Posterior cingulate gyrus (tissue), 11 donors: ENCODE results near the gene UVSSA.
"Not testable (repeated sequence)": the region's sequence is repeated elsewhere in the genome, so short reads cannot be mapped to it uniquely, and the experiment has no call there.

ENCODE experiments used
- DNase-seq, 10 donors: peaks; one replicate each; pipeline versions ENCODE4 v3.0.0 to v3.0.0-alpha.2; 2020 to 2021; ENCODE audit warnings: mixed read lengths in 3 of 10
- intact Hi-C: fragments of 100-400 bp; cut with DNase I; formaldehyde crosslinking; loops from one replicate; pipeline ENCODE4 v1.15.1; 2023

UVSSA gene

DNA sequence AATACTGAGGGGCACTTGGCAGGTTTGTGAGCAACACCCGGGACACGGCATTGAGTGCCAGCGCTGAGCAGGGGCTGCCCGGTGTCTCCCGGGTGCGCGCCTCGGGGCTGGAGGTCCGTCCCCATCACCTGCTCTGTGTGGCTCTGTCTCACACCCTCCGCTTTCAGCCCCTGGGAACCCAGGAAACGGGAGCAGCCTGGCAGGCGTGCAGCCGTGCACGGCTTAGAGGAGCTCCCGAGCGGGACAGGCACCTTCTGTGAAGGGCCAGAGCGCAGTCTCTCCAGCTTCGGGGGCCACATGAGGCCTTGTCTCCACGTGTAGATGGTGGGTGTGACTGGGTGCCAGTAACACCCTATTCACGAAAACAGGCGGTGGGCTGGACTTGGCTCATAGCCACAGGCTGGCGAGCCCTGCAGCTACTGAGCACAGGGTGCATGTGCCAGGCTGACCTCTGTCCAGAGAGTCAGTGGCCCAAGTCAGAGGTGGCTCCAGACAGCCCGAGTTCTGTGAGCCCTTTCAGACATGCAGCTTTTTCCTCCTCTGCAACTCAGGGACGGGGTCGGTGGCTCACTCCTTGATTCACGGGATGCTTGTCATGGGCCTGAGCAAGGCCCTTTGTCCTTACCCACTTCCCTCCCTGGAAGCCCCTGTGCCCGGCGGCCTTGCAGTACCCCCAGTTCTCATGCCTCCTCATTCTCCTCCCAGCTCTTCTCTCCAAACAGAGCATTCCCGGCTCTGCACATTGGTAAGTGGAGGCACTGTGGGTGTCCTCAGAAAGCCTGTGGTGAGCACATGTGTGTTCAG lies 23.5 kb downstream of the UVSSA start:
- peak in 5 of 10 donors; percentile 2 to 74 (median 30) for DNase-seq
- intact Hi-C loops: no loop called here

GRCh38 chr4:1371176-1372165 lies 24.5 kb downstream of the UVSSA start:
- DNase-seq: peak in 4 of 10 donors; percentile 12 to 54 (median 36)
- intact Hi-C loops: no loop called here

- DNase-seq: peak in 3 of 10 donors; percentile 10 to 41 (median 19)
- intact Hi-C loops: not testable (repeated sequence)
These were observed 25.6 kb downstream of the UVSSA start for GRCh38 chr4:1372576-1372975.

- intact Hi-C loops: no loop called here
These were observed 27.1 kb downstream of the UVSSA start for GRCh38 chr4:1373892-1374705.

GRCh38 chr4:1374706-1375045 lies 27.7 kb downstream of the UVSSA start:
- DNase-seq: peak in 2 of 10 donors; percentile 5 to 18
- intact Hi-C loops: no loop called here

More at GRCh38 chr4:1373892-1374705, 27.1 kb downstream of the UVSSA start:
- peak in 6 of 10 donors; percentile 4 to 74 (median 46) for DNase-seq

DNA sequence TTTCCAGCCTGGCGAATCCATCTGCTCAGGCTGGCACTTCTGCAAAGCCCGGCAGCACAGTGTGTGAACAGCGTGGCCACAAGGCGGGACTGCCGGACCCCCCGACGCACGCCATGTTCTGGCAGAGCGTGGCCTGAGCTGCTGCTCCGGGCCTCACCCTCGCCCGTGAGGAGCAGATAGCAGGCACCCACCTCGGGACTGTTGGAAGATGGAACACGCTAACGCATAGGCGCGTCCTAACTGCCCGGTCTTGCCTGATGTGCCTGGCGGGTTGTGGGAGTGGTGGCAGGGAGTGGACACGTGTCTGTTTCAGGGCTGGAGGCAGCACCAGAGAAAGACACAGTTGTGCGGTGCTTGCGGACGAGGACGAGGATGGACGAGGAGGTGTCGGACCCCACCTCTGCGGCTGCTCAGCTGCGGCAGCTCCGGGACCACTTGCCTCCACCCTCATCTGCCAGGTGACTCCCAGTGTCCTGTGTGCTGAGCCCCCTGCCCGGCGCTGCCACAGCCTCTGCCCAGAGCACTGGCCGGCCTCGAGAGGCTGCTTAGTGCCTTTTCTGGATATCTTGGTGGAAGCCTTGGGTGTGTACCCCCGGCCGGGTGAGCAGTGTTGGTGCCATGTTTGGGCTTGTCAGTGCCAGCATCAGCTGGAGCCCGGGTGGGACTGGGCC lies 28.2 kb downstream of the UVSSA start:
- intact Hi-C loops: no loop called here
- DNase-seq: peak in 6 of 10 donors; percentile 2 to 77 (median 26)

DNA sequence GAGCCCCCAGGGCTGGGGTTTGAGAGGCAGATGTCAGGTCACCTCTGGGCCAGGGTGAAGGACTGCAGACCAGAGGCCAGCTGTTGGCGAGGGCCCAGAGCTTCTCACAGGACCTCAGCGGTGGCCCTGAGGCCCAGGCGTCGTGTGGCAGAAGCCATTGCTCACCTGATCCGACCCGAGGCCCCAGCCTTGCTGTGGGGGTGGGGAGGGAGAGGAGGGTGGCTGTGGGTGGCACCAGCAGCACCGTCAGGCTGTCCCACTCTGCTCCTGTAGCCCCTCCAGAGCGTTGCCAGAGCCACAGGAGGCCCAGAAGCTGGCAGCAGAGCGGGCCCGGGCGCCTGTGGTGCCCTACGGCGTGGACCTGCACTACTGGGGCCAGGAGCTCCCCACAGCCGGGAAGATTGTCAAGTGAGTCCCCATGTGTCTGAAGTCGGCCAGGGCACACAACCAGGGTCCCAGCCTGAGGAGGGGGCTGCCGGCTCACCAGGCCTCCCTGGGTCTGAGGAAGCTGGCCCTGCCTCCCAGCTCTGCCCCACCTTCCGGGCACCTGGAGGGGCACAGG lies 28.8 kb downstream of the UVSSA start:
- peak in 6 of 10 donors; percentile 2 to 77 (median 34) for DNase-seq
- intact Hi-C loops: no loop called here

GRCh38 chr4:1376391-1376840 lies 29.4 kb downstream of the UVSSA start:
- peak in 3 of 10 donors; percentile 19 to 66 (median 45) for DNase-seq
- intact Hi-C loops: no loop called here

DNA sequence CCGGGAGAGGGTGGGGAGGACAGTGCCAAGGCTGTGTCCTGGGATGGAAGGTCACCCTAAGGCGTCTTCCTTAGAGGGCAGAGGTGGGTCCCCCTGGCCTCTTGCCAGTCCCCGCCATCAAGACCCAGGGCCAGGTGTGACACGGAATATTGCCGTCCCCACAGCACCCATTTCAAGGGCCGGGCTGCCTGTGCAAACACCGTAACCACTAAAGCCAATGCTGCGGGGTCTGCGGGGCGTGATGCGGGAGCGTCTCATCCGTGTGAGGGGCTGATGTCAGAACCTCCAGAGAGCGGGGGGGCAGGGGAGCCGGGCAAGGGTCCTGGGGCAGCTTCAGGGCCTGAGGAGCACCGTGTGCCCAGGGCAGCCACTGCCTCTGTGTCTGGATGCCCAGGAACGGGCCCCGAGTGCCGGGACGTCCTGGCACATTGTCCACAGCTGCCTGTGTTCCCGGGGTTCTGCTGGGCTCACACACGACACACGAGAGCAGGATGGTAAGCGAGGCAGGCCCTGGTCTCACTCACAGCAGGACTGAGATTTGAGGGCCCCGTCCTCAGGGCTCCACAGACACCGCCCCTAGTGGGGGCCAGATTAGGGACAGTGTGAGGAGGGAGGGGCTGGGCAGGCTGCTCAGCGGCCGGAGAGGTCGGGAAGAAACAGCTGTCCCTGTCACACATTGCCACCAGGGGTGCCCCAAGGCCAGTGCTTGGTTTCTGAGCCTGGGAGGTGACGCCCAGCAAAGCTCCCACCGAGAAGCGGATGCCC lies 30.0 kb downstream of the UVSSA start:
- intact Hi-C loops: no loop called here
- peak in 6 of 10 donors; percentile 3 to 78 (median 44) for DNase-seq

DNA sequence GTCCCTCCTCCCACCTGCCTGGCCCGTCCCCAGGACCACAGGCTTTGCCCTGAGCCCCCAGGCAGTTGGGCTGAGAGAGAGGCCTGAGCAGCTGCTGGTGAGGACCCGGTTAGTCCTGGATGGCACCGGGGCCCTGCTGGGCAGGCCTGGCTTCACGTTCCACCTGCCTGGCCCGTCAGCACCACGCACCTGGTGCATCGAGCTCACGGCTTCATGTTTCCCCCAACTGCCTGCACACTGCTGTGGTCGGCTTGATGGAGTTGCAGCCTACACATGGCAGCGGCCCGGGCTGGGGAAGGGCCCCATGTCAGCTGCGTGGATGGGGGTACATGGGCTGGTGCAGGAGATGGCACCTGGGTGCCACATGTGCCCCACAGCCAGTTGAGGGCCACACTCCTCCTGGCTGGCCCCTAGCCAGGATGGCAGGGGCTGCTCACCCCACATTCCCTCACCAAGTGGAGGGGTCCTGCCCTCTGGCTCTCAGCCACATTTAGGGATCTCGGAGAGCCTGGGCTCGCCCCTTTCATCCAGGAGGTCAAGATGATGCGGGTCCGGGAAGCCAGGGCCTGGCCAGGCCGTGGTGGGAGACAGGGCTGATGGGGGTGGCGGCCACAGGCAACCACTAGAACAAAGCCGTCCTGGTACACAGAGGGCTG lies 30.7 kb downstream of the UVSSA start:
- intact Hi-C loops: no loop called here
- peak in 6 of 10 donors; percentile 4 to 76 (median 31) for DNase-seq

DNA sequence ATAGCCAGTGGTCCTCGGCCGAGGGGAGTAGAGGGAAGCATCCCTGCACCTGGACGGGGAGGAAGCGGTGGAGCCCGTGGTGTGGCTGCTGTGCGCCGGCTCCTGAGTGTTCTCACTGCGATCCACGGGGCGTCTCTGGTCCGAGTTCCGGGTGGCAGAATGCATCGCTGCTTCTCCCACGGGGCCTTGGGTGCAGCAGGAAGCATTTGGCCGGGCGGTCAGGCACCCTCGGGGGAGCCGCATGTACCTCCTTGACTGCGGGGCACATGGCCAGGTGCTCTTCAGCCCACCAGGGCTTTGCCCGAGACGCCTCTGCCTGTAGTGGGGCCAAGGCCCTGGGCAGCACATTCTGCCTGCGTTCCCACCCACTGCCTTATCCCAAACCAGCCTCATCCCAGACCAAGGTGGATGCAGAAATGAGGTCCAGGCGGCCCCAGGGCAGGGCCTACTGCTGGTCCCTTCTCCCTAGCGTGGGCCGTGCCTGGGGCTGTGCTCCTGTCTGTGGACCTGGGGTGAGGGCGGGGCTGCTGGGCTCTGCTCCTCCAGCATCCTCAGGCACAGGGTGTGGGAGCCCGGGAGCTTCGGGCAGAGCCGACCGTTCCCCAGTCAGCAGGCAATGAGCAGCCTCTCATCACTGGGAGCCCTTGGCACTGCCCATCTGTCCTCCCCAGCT lies 31.7 kb downstream of the UVSSA start:
- intact Hi-C loops: no loop called here
- DNase-seq: peak in 6 of 10 donors; percentile 4 to 81 (median 41)

DNA sequence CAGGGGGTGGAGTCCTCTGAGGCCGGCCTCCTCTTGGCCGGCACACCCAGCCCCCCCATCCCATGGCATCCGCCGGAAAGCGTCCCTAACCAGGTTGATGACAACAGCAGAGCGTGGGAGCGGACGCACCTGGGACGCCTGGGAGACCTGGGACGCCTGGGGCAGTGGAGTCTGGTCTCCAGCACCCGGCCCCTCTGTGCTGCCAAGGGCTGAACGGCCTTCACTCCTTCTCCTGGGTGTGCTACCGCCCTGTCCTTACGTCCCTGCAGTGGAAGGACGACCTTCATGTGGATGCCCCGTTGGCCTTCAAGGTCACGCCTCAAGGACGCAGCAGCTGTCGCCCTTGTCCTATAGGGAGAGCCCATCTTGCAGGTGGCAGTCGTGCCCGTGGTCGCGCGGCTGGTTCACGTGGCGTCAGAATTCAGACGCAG lies 32.4 kb downstream of the UVSSA start:
- intact Hi-C loops: no loop called here
- peak in 4 of 10 donors; percentile 3 to 72 (median 60) for DNase-seq

- peak in 4 of 10 donors; percentile 17 to 74 (median 40) for DNase-seq
- intact Hi-C loops: no loop called here
These were observed 32.9 kb downstream of the UVSSA start for GRCh38 chr4:1379801-1380331.

DNA sequence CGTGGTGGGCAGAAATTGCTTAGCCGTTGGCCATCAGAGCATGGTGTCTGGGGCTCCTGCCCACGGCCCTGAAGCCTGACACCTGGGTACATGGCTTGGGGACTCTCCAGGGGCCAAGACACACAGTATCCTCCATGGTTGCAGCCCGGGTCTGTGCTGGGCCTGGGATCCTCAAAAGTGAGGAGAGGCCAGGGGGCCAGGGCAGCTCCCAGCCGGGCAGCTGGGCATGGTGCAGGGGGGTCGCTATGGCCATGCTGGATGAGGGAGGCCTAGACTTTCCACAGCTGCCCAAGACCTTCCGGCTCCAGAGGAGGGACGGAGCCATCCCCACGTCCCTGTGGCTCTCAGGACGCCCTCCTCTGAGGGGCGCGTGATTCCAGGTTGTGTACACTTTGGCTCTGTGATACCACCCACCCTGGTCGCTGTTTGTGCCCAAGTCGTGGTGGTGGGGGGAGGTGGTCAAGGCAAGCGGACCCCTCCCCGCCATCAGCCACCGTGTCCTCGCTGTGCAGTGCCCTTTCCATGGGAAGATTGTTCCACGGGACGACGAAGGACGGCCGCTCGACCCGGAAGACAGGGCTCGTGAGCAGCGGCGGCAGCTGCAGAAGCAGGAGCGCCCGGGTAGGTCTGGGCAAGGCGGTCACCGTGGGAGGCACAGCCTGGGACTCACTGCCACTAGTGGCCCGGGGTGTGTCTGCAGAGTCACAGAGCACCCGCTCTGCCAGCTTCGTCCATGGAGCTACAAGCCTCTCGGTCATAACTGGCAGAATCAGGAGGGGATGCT lies 33.6 kb downstream of the UVSSA start:
- intact Hi-C loops: no loop called here

GRCh38 chr4:1381181-1381621 lies 34.2 kb downstream of the UVSSA start:
- peak in 5 of 10 donors; percentile 4 to 72 (median 54) for DNase-seq

More for the DNA sequence above, 33.6 kb downstream of the UVSSA start:
- peak in 5 of 10 donors; percentile 0 to 75 (median 62) for DNase-seq

DNA sequence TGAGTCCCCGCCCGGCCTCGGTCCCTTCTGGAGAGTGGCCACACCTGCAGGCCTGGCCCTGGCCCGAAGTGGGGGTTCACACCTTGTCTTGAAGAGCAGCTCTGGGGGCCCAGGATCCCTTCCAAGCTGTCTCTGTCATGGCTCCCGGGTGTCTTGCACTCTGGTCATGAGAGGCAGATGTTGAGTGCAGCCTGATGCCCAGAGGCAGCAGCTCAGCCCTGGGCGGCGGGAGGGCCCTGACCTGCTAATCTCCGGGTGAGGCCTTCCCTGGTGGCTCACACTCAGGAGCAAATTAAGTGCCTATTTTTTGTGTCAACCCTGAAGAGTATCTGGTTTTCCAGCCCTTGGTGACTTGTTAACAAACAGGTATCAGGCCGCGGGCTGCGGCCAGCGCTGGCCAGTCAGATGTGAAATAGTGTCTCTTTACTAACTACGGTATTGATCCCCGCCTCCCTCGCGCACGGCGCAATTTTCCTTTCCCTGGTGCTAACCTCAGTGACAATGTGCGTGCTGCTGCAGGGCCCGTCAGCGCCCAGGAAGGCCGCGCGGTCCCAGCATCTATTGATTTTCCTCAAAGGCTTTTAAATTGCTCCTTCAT lies 35.0 kb downstream of the UVSSA start:
- intact Hi-C loops: no loop called here
- DNase-seq: peak in 5 of 10 donors; percentile 3 to 80 (median 60)

More at GRCh38 chr4:1381181-1381621, 34.2 kb downstream of the UVSSA start:
- intact Hi-C loops: no loop called here
